ENCODE measurements around the gene HSPA5. TPM values are rescaled to one million over a fixed set of nuclear protein-coding genes. Genes with fewer than 3 reads are reported as not detected.

Gene HSPA5
- total RNA-seq, 1 donor from 2014 or later = 620 TPM

- FAIRE-seq (no peak), DNase-seq (ENCODE audit: low read depth) (no peak)
- Histone ChIP-seq H3K4me2 (ENCODE audit: low read length) (peak overlapping the region; percentile 92), H3K27me3 (ENCODE audit: insufficient read depth, low read length) (no peaks in the 10 kb centered on the region), H4K20me1 (ENCODE audit: insufficient read depth, low read length) (peaks cover 62% of the 10 kb centered on the region), H3K9me3 (ENCODE audit: insufficient read depth, low read depth, low read length) (no peaks in the 10 kb centered on the region), H3K36me3 (ENCODE audit: insufficient read depth, low read length) (peaks cover 52% of the 10 kb centered on the region), H3K79me2 (ENCODE audit: insufficient read depth, low read length) (peaks cover 73% of the 10 kb centered on the region), H2AFZ (ENCODE audit: low read depth, low read length) (no peak overlapping the region), H3K4me3 (ENCODE audit: insufficient read depth, low read depth, low read length) (peak overlapping the region; percentile 100), H3K4me1 (ENCODE audit: insufficient read depth, low read length) (peaks cover 40% of the 10 kb centered on the region), H3K9ac (ENCODE audit: low read length) (peak overlapping the region; percentile 100), H3K27ac (ENCODE audit: low read depth, low read length) (peak overlapping the region; percentile 98)
- TF ChIP-seq EZH2 (IDR thresholded peaks at IDR 0.05; ENCODE audit: insufficient read depth, low read length) = no peak
- TF ChIP-seq, protein P1, sequence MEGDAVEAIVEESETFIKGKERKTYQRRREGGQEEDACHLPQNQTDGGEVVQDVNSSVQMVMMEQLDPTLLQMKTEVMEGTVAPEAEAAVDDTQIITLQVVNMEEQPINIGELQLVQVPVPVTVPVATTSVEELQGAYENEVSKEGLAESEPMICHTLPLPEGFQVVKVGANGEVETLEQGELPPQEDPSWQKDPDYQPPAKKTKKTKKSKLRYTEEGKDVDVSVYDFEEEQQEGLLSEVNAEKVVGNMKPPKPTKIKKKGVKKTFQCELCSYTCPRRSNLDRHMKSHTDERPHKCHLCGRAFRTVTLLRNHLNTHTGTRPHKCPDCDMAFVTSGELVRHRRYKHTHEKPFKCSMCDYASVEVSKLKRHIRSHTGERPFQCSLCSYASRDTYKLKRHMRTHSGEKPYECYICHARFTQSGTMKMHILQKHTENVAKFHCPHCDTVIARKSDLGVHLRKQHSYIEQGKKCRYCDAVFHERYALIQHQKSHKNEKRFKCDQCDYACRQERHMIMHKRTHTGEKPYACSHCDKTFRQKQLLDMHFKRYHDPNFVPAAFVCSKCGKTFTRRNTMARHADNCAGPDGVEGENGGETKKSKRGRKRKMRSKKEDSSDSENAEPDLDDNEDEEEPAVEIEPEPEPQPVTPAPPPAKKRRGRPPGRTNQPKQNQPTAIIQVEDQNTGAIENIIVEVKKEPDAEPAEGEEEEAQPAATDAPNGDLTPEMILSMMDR (IDR thresholded peaks at IDR 0.05; ENCODE audit: insufficient read depth, low read depth, low read length) = no peak
- Mint-ChIP-seq H3K4me3 (ENCODE audit: unreplicated experiment) (peak overlapping the region; percentile 97), H3K27ac (ENCODE audit: unreplicated experiment) (peak overlapping the region; percentile 99), H3K36me3 (ENCODE audit: low read depth, unreplicated experiment) (peaks cover 41% of the 10 kb centered on the region), H3K27me3 (ENCODE audit: low read depth, unreplicated experiment) (no peaks in the 10 kb centered on the region), H3K4me1 (ENCODE audit: low read depth, unreplicated experiment) (peaks cover 34% of the 10 kb centered on the region), H3K9me3 (ENCODE audit: unreplicated experiment) (no peaks in the 10 kb centered on the region)
Measured at GRCh38 chr9:125239631-125240597, 1.2 kb downstream of the HSPA5 start.

- peak overlapping the region; percentile 100 for H3K9ac ChIP-seq (ENCODE audit: low read length)
- H3K9me3 Mint-ChIP-seq (ENCODE audit: unreplicated experiment) = no peaks in the 10 kb centered on the region
- no peaks in the 10 kb centered on the region for H3K27me3 ChIP-seq (ENCODE audit: insufficient read depth, low read length)
- H2AFZ ChIP-seq (ENCODE audit: low read depth, low read length) = no peak overlapping the region
- H3K9me3 ChIP-seq (ENCODE audit: insufficient read depth, low read depth, low read length) = no peaks in the 10 kb centered on the region
- peaks cover 43% of the 10 kb centered on the region for H3K4me1 ChIP-seq (ENCODE audit: insufficient read depth, low read length)
- peak overlapping the region; percentile 100 for H3K4me3 ChIP-seq (ENCODE audit: insufficient read depth, low read depth, low read length)
- H3K27ac Mint-ChIP-seq (ENCODE audit: unreplicated experiment) = peak overlapping the region; percentile 75
- H3K4me3 Mint-ChIP-seq (ENCODE audit: unreplicated experiment) = peak overlapping the region; percentile 97
- H3K36me3 ChIP-seq (ENCODE audit: insufficient read depth, low read length) = peaks cover 54% of the 10 kb centered on the region
- DNase-seq (ENCODE audit: low read depth) (no peak), FAIRE-seq (no peak)
- peak overlapping the region; percentile 92 for H3K4me2 ChIP-seq (ENCODE audit: low read length)
- no peaks in the 10 kb centered on the region for H3K27me3 Mint-ChIP-seq (ENCODE audit: low read depth, unreplicated experiment)
- H3K79me2 ChIP-seq (ENCODE audit: insufficient read depth, low read length) = peaks cover 75% of the 10 kb centered on the region
- no peak overlapping the region for H3K27ac ChIP-seq (ENCODE audit: low read depth, low read length)
- TF ChIP-seq, protein P1 (IDR thresholded peaks at IDR 0.05; ENCODE audit: insufficient read depth, low read depth, low read length) = no peak
- TF ChIP-seq EZH2 (IDR thresholded peaks at IDR 0.05; ENCODE audit: insufficient read depth, low read length) = no peak
- peaks cover 68% of the 10 kb centered on the region for H4K20me1 ChIP-seq (ENCODE audit: insufficient read depth, low read length)
- peaks cover 41% of the 10 kb centered on the region for H3K36me3 Mint-ChIP-seq (ENCODE audit: low read depth, unreplicated experiment)
- H3K4me1 Mint-ChIP-seq (ENCODE audit: low read depth, unreplicated experiment) = peaks cover 38% of the 10 kb centered on the region
Measured at GRCh38 chr9:125238915-125239446, 2.2 kb downstream of the HSPA5 start.

Data from astrocyte (in vitro differentiated cells and primary cell).